HCT116 (cell line): ENCODE measurements around the gene RPLP2.

Experiments used
- CBX3 ChIP-seq: IDR thresholded peaks from 2 replicates; pipeline ENCODE4 v1.6.1; 2012; ENCODE audit warnings: low read depth
- CEBPB ChIP-seq: IDR thresholded peaks from 2 replicates; pipeline ENCODE4 v1.6.1; 2012; ENCODE audit warnings: low read depth
- CTCF ChIP-seq, 3 experiments: fragments of 200-600 bp in 1 of 3; sonication (generic) in 1 of 3; IDR thresholded peaks in 2 of 3; conservative IDR thresholded peaks in 1 of 3; 2 replicates each; pipeline ENCODE4 v1.5.1; 2012 to 2017; ENCODE audit warnings: low read depth in 2 of 3, low read length in 2 of 3, antibody characterized with exemption in 1 of 3, borderline replicate concordance in 1 of 3, control low read depth in 1 of 3, mild to moderate bottlenecking in 1 of 3, mixed read lengths in 1 of 3, mixed run types in 1 of 3, moderate library complexity in 1 of 3; ENCODE audit not compliant: insufficient read depth in 1 of 3
- EGR1 ChIP-seq: IDR thresholded peaks from 2 replicates; pipeline ENCODE4 v1.6.1; 2012; ENCODE audit warnings: low read depth
- EZH2 ChIP-seq: fragments of 200-600 bp; sonication (generic); IDR thresholded peaks from 2 replicates; pipeline ENCODE4 v1.6.1; 2017; ENCODE audit warnings: antibody characterized with exemption, mixed run types
- EZH2phosphoT487 ChIP-seq: fragments of 200-600 bp; IDR thresholded peaks from 2 replicates; pipeline ENCODE4 v1.6.1; 2018; ENCODE audit warnings: antibody characterized with exemption, borderline replicate concordance
- FOSL1 ChIP-seq: IDR thresholded peaks from 2 replicates; pipeline ENCODE4 v1.6.1; 2012; ENCODE audit warnings: low read depth
- JUND ChIP-seq: IDR thresholded peaks from 2 replicates; pipeline ENCODE4 v1.6.1; 2012
- POLR2A ChIP-seq: IDR thresholded peaks from 2 replicates; pipeline ENCODE4 v1.7.0; 2011; ENCODE audit warnings: borderline replicate concordance; ENCODE audit not compliant: insufficient read depth, insufficient read length; ENCODE audit errors: extremely low read depth
- POLR2AphosphoS5 ChIP-seq: IDR thresholded peaks from 2 replicates; pipeline ENCODE4 v1.6.1; 2011; ENCODE audit warnings: mild to moderate bottlenecking, low read depth, low read length, moderate library complexity
- REST ChIP-seq: IDR thresholded peaks from 2 replicates; pipeline ENCODE4 v1.6.1; 2012; ENCODE audit warnings: low read depth

- no peak; the same call in 1 of the 2 replicates for TF ChIP-seq POLR2AphosphoS5
- no peak for TF ChIP-seq EZH2phosphoT487
- TF ChIP-seq CTCF (IDR thresholded peaks at IDR 0.05 in 2 of 3, conservative IDR thresholded peaks at IDR 0.05 in 1 of 3; ENCODE audit: borderline replicate concordance in 1 of 3, insufficient read depth in 1 of 3, low read depth in 2 of 3, low read length in 2 of 3) = no peak
- TF ChIP-seq CEBPB = no peak
- TF ChIP-seq REST = no peak
- TF ChIP-seq EZH2 = no peak
- no peak for TF ChIP-seq POLR2A
- TF ChIP-seq CBX3 = no peak
- no peak for TF ChIP-seq FOSL1
- TF ChIP-seq EGR1 = no peak
- no peak for TF ChIP-seq JUND
These were observed 29.5 kb downstream of the RPLP2 start for GRCh38 chr11:839280-839623.
